ENCODE data around the gene METTL27.

METTL27 gene

DNA sequence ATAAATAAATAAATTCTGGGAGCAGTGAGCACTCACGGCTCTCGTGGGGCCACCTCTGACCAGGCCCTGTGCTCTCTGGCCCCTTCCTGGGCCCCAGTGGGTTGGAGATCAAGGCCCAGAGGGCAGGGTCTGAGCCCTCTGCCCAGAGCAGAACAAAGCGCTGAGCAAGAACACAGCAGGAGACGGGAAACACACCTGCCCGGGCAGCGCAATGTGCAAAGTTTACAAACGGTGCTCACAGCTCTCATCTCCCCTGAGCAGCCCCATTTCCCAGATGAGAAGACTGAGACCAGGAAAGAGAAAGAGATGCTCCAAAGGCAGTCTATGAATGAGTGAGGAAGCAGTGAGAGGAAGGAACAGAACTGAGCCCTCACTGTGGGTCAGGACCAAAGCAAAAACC lies 3.0 kb downstream of the METTL27 start:
- TF ChIP-seq, protein P1, sequence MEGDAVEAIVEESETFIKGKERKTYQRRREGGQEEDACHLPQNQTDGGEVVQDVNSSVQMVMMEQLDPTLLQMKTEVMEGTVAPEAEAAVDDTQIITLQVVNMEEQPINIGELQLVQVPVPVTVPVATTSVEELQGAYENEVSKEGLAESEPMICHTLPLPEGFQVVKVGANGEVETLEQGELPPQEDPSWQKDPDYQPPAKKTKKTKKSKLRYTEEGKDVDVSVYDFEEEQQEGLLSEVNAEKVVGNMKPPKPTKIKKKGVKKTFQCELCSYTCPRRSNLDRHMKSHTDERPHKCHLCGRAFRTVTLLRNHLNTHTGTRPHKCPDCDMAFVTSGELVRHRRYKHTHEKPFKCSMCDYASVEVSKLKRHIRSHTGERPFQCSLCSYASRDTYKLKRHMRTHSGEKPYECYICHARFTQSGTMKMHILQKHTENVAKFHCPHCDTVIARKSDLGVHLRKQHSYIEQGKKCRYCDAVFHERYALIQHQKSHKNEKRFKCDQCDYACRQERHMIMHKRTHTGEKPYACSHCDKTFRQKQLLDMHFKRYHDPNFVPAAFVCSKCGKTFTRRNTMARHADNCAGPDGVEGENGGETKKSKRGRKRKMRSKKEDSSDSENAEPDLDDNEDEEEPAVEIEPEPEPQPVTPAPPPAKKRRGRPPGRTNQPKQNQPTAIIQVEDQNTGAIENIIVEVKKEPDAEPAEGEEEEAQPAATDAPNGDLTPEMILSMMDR (IDR thresholded peaks at IDR 0.05): no peak

DNA sequence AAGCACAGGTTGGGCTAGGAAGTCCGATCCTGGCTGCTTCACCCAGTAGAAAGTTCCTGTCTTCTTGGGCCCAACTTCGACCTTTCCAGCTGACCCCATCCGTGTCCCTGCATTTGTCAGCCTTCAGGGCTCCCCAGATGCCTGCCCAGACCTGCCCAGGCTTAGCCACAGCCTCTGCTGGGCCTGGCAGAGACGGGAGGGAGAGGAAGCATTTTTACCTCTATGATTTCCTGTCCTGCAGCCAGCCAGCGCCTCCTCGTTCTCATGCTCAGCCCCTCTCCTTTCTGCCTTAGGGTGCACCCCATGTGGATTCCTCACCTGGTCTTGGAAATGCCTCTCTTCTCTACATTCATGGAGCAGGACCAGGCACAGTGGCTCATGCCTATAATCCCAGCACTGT lies 3.7 kb downstream of the METTL27 start:
- TF ChIP-seq, protein P1 (IDR thresholded peaks at IDR 0.05): no peak

DNA sequence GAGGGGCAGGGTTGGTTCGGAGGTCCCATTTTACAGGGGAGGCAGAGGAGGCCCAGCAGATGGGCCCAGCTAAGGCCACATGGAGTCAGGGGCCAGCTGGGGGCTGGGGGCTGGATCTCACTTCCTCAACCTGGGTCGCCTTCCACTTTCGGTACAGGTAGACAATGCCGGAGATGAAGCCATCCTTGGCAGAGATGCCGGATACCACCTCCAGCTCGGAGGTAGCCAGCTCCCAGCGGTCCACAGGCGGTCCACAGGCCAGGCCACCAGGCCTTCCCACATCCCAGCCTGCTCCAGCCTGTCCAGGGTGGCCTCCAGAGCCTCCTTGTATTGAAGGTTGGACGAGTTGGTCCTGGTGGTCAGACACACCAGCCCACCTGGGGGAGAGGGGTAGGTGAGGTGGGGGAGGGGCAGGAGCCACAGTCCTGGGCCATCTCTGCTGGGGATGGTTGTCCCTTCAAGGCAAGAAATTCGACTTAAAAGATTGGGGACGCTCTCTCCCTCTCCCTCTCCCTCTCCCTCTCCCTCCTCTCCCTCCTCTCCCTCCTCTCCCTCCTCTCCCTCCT lies 7.6 kb downstream of the METTL27 start:
- TF ChIP-seq, protein P1 (IDR thresholded peaks at IDR 0.05): no peak

DNA sequence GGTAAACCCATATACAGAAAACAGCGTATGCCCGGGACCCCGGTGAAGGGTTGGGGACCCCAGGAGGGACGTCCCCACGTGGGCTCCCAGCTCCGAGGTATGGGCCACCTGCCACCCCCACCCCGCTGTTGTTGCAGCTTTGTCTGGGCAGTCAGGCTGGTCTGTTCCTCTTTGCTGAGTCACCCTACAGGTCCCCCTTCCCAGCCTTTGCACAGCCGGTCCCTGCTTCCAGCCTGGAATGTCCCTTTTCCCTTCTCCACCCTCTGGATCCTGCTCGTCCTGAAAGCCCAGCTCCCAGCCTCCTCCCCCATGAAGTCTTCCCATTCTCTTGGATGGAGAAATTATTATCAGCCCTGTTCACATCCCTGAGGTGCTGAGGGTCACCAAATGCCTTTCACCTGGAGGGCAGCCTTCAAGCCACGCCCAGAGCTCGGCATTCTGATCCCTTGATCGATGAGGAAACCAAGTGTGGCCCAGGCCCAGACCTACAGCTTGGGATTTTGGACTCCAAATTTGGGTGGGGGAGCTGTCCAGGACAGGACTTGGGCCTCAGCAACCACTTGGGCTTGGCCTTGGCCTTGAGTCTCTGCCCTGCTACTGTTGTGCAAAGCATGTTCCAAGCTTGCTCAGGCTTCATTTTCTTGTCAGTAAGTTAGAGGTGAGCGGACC lies 8.9 kb downstream of the METTL27 start:
- TF ChIP-seq, protein P1 (IDR thresholded peaks at IDR 0.05): no peak

DNA sequence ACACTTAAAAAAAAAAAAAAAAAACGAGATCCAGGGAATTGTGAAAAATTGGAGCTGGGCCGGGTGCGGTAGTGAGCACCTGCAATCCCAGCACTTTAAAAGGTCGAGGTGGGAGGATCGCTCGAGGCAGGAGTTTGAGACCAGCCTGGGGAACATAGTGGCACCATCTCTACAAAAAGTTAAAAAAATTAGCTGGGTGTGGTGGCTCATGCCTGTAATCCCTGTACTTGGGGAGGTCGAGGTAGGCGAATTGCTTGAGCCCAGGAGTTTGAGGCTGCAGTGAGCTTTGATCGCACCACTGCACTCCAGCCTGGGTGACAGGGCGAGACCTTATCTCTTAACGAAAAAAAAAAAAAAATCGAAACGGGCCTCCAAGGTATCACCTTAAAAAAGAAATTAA lies 9.5 kb downstream of the METTL27 start:
- TF ChIP-seq, protein P1 (IDR thresholded peaks at IDR 0.05): no peak

DNA sequence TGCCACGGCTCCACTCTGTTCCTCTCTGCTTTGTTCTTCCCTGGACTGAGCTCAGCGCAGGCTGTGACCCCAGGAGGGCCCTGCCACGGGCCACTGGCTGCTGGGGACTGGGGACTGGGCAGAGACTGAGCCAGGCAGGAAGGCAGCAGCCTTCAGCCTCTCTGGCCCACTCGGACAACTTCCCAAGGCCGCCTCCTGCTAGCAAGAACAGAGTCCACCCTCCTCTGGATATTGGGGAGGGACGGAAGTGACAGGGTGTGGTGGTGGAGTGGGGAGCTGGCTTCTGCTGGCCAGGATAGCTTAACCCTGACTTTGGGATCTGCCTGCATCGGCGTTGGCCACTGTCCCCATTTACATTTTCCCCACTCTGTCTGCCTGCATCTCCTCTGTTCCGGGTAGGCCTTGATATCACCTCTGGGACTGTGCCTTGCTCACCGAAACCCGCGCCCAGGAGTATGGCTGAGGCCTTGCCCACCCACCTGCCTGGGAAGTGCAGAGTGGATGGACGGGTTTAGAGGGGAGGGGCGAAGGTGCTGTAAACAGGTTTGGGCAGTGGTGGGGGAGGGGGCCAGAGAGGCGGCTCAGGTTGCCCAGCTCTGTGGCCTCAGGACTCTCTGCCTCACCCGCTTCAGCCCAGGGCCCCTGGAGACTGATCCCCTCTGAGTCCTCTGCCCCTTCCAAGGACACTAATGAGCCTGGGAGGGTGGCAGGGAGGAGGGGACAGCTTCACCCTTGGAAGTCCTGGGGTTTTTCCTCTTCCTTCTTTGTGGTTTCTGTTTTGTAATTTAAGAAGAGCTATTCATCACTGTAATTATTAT lies 10.3 kb downstream of the METTL27 start:
- TF ChIP-seq, protein P1 (IDR thresholded peaks at IDR 0.05): no peak

DNA sequence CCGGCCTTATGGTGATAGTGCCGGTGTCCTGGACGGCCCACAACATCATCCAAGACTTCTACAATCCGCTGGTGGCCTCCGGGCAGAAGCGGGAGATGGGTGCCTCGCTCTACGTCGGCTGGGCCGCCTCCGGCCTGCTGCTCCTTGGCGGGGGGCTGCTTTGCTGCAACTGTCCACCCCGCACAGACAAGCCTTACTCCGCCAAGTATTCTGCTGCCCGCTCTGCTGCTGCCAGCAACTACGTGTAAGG lies 10.8 kb downstream of the METTL27 start:
- TF ChIP-seq, protein P1 (IDR thresholded peaks at IDR 0.05): no peak
